SW480 (cell line): ENCODE data around the gene MRPL41.
"Not testable (repeated sequence)": the region's sequence is repeated elsewhere in the genome, so short reads cannot be mapped to it uniquely, and the experiment has no call there.

Experiments
- DNase-seq: peaks from one replicate; pipeline ENCODE4 v3.0.0-alpha.2; 2016; ENCODE audit warnings: low spot score

Gene MRPL41

GRCh38 chr9:137522746-137523455, 28.8 kb upstream of the MRPL41 start:
- no peak for DNase-seq

DNA sequence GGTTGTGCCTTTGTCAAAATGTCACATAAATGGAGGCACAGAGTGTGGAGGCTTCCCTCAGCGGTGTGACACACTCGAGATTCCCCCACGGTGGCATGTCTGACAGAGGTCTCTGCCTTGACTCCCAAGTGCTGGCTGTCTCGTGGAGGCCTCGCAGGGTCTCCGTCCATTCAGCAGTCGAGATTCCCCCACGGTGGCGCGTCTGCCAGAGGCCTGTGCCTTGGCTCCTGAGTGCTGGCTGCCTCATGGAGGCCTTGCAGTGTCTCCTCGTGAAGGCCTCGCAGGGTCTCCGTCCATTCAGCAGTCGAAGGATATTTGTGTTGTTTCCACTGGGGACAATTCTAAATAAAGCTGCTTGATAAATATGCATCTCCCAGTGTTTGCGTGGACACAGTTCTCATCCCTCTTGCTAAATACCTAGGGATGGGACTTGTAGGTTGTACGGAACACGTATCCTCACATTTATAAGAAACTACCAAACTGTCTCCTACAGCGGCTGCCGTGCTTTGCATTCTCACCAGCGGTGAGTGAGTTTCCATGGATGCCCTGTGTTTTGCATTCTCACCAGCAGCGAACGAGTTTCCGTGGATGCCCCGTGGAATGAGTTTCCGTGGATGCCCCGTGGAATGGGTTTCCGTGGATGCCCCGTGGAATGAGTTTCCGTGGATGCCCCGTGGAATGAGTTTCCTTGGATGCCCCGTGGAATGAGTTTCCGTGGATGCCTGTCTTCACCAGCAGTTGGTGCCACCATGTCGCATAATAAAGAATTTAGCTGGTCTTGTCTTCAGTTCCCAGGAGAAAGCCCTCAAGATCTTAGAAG, 27.3 kb upstream of the MRPL41 start:
- DNase-seq = no peak

GRCh38 chr9:137524981-137525317, 26.7 kb upstream of the MRPL41 start:
- DNase-seq = no peak

DNA sequence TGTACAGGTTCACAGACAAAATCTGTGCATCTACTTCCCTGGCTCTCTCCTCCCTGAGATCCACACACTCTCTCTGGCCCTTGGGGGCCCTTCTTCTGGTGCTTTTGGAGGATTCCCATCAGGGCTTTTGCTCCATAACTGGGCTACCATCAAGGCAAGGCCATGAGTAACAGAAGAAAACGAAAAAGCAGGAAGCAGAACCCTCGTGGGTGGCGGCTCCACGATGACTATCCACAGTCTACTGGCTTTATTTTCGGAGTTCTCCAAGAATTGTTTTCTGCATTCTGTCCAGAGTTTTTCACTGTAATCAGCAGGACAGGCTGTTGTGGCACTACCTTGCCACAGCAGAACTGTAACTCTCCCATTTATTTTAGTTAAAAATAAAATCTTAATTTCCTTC, 21.3 kb upstream of the MRPL41 start:
- DNase-seq = no peak

- DNase-seq = no peak
These were observed 20.4 kb upstream of the MRPL41 start for GRCh38 chr9:137531099-137531765.

DNA sequence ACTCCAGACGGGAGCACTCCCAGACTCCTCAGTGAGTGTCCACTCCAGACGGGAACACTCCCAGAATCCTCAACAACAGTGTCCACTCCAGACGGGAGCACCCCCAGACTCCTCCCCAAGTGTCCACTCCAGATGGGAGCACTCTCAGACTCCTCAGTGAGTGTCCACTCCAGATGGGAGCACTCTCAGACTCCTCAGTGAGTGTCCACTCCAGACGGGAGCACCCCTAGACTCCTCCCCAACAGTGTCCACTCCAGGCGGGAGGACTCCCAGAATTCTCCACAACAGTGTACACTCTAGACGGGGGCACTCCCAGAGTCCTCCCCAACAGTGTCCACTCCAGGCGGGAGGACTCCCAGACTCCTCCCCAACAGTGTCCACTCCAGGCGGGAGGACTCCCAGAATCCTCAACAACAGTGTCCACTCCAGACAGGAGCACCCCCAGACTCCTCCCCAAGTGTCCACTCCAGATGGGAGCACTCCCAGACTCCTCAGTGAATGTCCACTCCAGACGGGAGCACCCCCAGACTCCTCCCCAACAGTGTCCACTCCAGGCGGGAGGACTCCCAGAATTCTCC, 18.7 kb upstream of the MRPL41 start:
- DNase-seq = not testable (repeated sequence)

DNA sequence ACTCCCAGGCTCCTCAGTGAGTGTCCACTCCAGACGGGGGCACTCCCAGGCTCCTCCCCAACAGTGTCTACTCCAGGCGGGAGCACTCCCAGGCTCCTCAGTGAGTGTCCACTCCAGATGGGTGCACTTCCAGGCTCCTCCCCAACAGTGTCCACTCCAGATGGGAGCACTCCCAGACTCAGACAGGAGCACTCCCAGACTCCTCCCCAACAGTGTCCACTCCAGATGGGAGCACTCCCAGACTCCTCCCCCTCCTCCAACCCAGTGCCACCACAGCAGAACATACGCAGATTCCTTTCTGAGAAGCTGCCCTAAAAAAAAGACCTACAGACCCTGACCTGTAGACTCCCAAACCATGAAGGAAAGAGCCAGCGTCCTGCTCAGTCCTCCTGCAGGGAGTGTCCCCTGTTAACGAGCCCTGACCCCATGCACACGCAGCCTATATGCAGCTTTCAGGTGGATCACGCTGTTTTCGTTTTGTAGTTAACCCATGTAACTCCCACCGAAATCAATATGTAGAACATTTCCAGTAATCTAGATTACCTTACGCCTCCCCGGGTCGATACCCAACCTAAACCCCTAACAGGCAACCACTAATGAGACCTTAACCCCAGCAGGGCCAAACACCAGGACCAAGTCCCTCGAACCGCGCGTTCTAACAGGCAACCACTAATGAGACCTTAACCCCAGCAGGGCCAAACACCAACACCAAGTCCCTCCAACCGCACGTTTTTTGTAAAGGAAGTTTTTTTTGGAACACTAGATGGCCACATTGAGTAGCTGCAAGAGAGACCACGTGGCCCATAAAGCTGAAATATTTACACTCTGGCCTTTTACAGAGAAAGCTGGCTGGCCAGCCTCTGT, 17.2 kb upstream of the MRPL41 start:
- DNase-seq = peak; percentile 80

- no peak for DNase-seq
These were observed 16.6 kb upstream of the MRPL41 start for GRCh38 chr9:137535120-137535428.

- DNase-seq = not testable (repeated sequence)
These were observed 15.0 kb upstream of the MRPL41 start for GRCh38 chr9:137536594-137537131.

- DNase-seq = no peak
These were observed 13.6 kb upstream of the MRPL41 start for GRCh38 chr9:137538058-137538457.

DNA sequence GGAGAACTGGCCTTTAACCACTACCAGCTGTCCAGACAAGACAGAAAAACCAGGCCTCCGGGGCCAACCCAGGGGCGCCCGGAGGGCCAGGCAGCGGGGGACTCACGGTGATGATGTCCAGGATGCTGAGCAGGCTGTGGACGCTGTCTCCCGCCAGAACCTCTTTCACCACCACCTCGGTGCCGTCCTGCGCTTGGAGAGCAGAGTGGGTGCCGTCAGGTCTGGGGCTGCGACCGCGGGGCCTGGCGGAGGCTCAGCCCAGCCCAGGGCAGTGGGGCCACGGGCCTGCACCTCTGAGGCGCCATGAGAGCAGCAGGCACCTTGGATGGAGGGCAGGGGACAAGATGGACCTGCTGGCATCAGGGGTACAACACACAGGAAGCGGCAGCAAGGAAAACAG, 11.1 kb upstream of the MRPL41 start:
- DNase-seq = no peak

DNA sequence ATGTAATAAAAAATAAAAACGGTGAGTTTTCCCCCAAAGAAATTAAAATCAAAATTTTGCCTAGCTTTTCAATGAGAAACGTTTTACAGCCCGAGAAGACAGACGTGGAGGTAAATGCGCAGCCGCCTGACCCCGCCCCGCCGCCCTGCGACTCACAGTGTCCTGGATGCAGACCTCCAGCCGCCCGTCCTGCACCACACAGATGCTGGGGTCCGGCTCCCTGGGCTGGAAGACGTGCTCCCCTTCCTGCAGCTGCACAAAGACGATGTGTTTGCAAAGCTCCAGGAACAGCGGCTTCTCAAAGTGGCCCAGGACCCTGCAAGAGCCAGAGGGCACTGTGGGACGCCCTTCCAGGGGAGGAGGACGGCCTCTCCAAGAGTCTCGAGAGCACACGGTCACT, 9.2 kb upstream of the MRPL41 start:
- DNase-seq = no peak

GRCh38 chr9:137543237-137543963, 8.3 kb upstream of the MRPL41 start:
- DNase-seq = no peak

DNA sequence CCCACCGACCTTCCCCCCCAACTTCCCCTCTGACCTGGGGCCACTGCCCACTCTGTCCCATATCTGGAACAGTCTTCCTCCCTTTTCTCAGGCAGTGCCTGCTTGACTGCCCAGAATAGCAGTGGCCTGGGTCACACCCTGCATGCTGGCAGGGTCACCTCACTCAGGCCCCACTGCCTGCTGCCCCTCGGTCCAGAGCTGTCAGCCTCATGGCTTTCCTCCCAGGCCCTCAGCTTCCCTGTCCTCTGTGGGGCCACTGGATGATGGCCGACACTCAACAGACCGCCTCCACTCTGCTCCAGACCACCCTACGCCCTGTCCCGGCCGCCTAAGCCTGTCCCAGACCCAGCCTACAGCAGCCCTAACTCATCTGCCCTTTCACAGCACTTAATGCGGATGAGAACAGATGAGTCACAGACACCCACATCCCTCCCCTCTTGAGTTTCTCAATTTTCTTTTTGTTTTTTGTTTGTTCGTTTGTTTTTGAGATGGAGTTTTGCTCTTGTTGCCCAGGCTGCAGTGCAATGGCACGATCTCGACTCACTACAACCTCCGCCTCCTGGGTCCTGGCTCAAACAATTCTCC, 7.4 kb upstream of the MRPL41 start:
- no peak for DNase-seq

DNA sequence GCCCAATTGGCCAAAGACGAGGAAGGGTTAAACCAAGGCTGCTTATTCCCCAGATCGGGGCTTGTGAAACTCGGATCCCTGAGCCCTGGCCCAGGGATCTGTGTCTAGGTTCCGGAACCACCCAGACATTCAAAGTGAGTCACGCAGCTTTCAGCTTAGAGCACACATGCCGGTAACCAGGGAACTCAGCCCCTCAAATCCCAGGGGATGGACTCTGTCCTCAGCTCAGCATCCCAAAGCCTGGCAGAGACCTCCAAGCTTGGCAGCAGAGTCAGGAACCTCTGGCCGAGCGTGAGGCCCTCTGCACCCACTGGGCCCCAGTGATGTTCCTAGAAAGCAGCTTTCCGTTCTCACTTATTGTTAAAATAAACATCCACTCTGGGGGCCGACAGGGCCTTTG, 6.6 kb upstream of the MRPL41 start:
- no peak for DNase-seq

DNA sequence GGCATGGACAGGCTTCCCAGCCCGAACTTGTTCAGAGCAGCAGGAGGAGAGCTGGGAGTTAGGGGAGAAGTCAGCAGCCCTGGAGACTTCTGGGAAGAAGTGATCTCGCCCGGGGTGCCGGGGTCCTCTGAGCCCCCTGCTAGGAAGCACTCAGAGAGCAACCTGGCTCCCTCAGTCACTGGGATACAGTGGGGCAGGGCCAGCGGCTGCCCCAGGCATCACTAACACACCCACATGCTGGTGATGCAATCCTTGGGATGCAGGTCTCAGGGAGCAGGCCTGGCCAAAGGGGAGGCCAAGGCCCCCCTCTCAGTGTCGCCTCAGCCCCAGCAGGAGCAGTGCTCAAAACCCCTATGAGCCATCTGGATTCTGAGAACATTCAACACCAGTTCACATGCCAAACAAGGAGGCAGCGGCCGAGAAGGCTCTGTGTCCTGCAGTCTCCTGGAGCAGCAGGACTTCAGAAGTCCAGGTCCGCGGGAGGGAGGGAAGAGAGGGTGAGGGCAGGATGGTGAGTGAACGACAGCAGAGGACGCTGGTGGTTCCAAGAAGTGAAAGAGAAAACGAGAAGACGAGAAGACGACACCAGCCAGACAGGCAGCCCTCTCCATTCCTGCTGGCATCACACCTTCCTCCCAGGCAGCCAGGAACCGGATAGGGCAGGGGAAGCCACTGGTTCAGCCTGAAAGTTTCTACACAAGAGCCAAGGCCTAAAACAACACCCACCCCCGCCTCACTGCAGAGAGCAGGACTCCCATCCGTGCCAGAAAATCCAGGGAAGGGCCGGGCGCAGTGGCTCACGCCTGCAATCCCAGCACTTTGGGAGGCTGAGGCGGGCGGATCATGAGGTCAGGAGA, 3.8 kb upstream of the MRPL41 start:
- no peak for DNase-seq

DNA sequence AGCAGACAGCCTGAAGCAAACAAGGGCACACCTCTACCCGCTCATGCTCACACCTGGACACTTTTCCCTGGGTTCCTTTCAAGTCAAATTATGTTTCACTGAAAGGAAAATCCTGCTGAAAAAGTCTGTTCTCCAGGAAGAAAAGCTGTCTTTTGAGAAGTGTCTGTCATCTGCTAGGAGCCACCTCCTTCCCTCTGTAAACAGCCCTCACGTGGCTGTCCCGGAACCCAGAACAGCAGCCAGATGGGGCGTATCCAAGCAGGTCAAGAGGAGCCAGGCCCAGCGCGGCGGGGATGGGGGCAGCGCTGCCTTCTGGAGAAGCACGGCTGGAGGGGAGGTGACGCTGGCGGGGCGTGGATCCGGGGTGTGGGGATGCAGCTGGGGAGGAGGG, 1.5 kb upstream of the MRPL41 start, which contains the start of gene PNPLA7:
TSS of gene PNPLA7 (minus strand) at position 172 of the 391 bp plus-strand sequence. CDS start 205 bp downstream, outside the sequence.
- DNase-seq = peak; percentile 73

- not testable (repeated sequence) for DNase-seq
These were observed 768 bp upstream of the MRPL41 start for GRCh38 chr9:137550958-137551263.

DNA sequence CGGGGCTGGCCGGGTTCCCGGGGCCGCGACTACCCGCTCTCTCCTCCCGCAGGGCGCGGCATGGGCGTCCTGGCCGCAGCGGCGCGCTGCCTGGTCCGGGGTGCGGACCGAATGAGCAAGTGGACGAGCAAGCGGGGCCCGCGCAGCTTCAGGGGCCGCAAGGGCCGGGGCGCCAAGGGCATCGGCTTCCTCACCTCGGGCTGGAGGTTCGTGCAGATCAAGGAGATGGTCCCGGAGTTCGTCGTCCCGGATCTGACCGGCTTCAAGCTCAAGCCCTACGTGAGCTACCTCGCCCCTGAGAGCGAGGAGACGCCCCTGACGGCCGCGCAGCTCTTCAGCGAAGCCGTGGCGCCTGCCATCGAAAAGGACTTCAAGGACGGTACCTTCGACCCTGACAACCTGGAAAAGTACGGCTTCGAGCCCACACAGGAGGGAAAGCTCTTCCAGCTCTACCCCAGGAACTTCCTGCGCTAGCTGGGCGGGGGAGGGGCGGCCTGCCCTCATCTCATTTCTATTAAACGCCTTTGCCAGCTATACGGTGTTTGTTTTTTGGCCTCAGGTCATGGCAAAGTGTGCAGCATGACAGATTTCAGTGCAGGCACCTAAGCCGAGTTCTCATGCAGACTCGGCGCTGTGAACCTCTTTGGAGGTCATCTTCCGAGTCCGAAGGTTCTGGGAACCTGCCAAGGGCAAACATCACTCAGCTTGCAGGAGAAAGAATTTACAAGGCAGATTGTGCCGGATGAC, 516 bp downstream of the MRPL41 start:
- peak; percentile 23 for DNase-seq
